ENCODE data around the gene PDCD10.

Gene PDCD10

GRCh38 chr3:167762296-167762695 is 27.6 kb upstream of the PDCD10 start:
- TF ChIP-seq CTCF (IDR thresholded peaks at IDR 0.05) = no peak

GRCh38 chr3:167761302-167761701 is 26.6 kb upstream of the PDCD10 start:
- no peak for TF ChIP-seq CTCF (IDR thresholded peaks at IDR 0.05)

GRCh38 chr3:167754049-167754448 is 19.4 kb upstream of the PDCD10 start:
- TF ChIP-seq CTCF (IDR thresholded peaks at IDR 0.05) = no peak

GRCh38 chr3:167750272-167750971 is 15.7 kb upstream of the PDCD10 start:
- TF ChIP-seq CTCF (IDR thresholded peaks at IDR 0.05) = no peak

- TF ChIP-seq CTCF (IDR thresholded peaks at IDR 0.05) = no peak
These were observed 15.0 kb upstream of the PDCD10 start for GRCh38 chr3:167749728-167750127.

- TF ChIP-seq CTCF (IDR thresholded peaks at IDR 0.05) = no peak
These were observed 14.5 kb upstream of the PDCD10 start for GRCh38 chr3:167749209-167749608.

GRCh38 chr3:167743799-167744198 is 9.1 kb upstream of the PDCD10 start:
- TF ChIP-seq CTCF (IDR thresholded peaks at IDR 0.05) = no peak

GRCh38 chr3:167742338-167742737 is 7.6 kb upstream of the PDCD10 start:
- TF ChIP-seq CTCF (IDR thresholded peaks at IDR 0.05) = no peak

All from LNCAP (cell line).